22Rv1 (cell line): ENCODE data around the gene PKNOX2.

Experiments
- CTCF ChIP-seq: fragments of 450-650 bp; IDR thresholded peaks from 2 replicates; pipeline ENCODE4 v1.5.1; 2017; ENCODE audit warnings: mild to moderate bottlenecking
- ZFX ChIP-seq: fragments of 450-650 bp; IDR thresholded peaks from 2 replicates; pipeline ENCODE4 v1.6.1; 2017; ENCODE audit warnings: antibody characterized with exemption, borderline replicate concordance

- TF ChIP-seq CTCF (no peak), ZFX (no peak)
Observed at GRCh38 chr11:125157118-125157733, 7.3 kb upstream of the PKNOX2 start.
